VCaP (cell line): ENCODE data around the gene NTN1.

ENCODE experiments used
- H3K27ac ChIP-seq: fragments of 450-650 bp; 2 replicates; pipeline ENCODE4 v1.5.1; 2017
- CTCF ChIP-seq: fragments of 450-650 bp; conservative IDR thresholded peaks from 2 replicates; pipeline ENCODE4 v1.5.1; 2017; ENCODE audit warnings: mild to moderate bottlenecking, moderate library complexity

Gene NTN1

GRCh38 chr17:9244066-9245052 lies 223.0 kb downstream of the NTN1 start:
- no peak for TF ChIP-seq CTCF
- no peak overlapping the region for H3K27ac ChIP-seq

GRCh38 chr17:9247401-9247938 lies 226.2 kb downstream of the NTN1 start:
- no peak for TF ChIP-seq CTCF
- H3K27ac ChIP-seq, result no peak overlapping the region

GRCh38 chr17:9249245-9249953 lies 228.1 kb downstream of the NTN1 start:
- no peak for TF ChIP-seq CTCF
- no peak overlapping the region for H3K27ac ChIP-seq

- no peak for TF ChIP-seq CTCF
- no peak overlapping the region for H3K27ac ChIP-seq
These were observed 230.0 kb downstream of the NTN1 start for GRCh38 chr17:9251273-9251672.

GRCh38 chr17:9253308-9253707 lies 232.0 kb downstream of the NTN1 start:
- H3K27ac ChIP-seq, result no peak overlapping the region
- TF ChIP-seq CTCF, result no peak

- H3K27ac ChIP-seq, result no peak overlapping the region
- TF ChIP-seq CTCF, result no peak
These were observed 233.5 kb downstream of the NTN1 start for GRCh38 chr17:9254841-9255240.

GRCh38 chr17:9255833-9256232 lies 234.5 kb downstream of the NTN1 start:
- no peak for TF ChIP-seq CTCF
- no peak overlapping the region for H3K27ac ChIP-seq
